KBM-7 (cell line): ENCODE data around the gene SPATA22.
"Not testable (repeated sequence)": the region's sequence is repeated elsewhere in the genome, so short reads cannot be mapped to it uniquely, and the experiment has no call there.

Experiments
- DNase-seq: peaks from one replicate; pipeline ENCODE4 v3.0.0-alpha.2; 2015
- in situ Hi-C: fragments of 300-500 bp; cut with MboI; formaldehyde crosslinking; loops from 2 replicates; pipeline ENCODE4 v1.14.3; 2020; ENCODE audit warnings: low sequenced_read_pairs, low pct_unique_long_range_greater_than_20kb, mixed read lengths

Gene SPATA22

DNA sequence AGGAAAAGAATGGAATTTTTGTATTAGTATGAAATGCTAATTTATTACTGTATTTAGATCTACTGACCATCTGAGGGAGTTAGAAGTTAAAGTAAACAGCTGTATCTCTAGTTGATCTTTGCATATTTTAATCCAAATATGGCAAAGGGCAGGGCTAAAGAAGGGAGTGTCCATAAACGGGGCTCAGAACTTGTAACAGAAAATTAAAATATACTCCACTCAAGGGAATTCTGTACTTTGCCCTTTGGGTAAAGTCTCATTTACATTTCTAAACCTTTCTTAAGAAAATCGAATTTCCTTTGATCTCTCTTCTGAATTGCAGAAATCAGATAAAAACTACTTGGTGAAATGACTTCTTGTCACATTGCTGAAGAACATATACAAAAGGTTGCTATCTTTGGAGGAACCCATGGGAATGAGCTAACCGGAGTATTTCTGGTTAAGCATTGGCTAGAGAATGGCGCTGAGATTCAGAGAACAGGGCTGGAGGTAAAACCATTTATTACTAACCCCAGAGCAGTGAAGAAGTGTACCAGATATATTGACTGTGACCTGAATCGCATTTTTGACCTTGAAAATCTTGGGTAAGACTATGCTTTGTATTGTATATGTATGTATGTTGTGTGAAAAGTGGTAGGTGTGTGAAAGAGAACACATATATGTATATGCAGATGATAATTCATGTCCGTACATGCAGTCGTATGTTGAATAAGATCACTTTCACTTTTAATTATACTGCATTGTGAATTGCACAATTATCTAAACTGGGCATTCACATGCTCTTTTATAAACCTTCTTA lies 4.4 kb upstream of the SPATA22 start, which contains the start of gene ASPA:
ASPA (plus strand) TSS at position 186 of the 799 bp plus-strand sequence; CDS start at position 349, 163 bp downstream.
- DNase-seq, result no peak
- in situ Hi-C loops, result no loop called here

DNA sequence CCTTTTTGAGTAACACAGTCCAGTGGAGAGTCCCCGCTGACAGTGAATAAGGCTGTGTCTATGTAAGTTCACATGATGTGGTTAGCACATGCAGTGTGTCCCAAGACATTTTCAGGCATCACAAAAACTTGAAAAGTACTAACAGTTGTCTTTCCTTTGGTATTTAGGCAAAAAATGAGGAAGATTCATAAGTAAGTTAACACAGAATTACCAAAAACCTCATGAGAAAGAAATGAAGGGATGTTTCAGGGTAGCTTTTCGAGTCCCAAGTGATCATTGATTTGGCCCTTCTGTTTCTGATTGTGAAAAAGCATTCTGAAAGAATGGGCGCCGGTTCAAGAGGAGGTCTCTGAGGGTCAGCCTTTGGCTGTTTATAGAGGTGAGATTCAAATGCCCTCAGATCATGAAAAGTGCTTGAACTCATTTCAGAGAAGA lies 3.6 kb upstream of the SPATA22 start:
- DNase-seq, result no peak
- in situ Hi-C loops, result no loop called here

DNA sequence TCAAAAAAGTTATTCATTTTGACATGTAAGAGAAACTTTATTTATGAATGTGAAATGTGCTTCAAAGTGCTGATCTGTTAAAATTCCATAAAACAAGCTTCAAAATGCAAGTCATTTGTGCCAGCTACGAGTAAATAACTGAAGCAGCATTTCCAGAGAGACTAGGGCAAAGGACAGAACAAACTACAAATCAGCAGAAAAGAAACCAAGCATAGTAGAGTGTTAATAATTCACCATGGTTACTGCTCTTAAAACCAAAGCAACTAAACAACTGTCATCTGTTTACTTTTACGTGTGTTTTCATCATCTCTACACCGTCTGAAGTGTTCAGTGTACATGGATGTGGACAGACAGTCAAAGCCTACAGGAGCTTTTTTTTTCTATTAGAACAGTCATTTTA lies 2.6 kb upstream of the SPATA22 start:
- no peak for DNase-seq
- in situ Hi-C loops, result no loop called here

DNA sequence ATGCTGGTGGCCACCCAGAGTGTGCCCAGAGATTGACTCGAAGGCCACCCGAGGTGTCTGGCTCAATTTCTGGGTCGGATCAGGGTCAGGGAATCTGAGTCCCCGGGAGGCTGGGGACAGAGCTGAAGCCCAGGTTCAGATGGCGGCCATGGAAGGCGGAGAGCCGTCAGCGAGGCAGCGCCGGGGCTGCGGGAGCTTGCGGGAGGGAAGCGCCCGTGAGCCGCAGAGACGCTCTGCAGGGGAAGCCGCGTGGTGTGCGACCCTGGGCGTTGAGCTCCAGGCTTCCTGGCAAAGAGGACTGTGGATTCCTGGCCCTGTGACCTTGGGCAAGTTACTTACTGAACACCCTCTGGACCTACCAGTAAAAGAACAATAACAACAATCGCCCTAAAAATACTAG lies 518 bp upstream of the SPATA22 start:
- no peak for DNase-seq
- in situ Hi-C loops, result no loop called here

DNA sequence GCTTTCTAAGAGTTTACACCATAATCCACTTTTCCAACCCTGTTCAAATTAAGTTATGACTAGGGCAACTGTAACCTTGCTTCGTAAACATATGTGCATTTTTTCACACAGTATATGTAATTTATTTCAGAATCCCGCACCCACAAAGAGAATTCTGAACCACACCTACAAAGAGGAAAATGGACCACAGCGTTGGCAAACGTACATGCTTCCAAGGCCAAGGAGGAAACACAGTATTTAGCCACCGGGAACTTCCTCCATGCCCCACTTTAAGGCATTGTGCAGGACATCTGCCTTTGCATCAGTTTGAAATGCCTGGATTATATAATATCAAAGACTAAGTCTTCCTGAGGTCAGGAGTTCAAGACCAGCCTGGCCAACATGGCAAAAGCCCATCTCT lies 2.1 kb downstream of the SPATA22 start:
- in situ Hi-C loops, result no loop called here

DNA sequence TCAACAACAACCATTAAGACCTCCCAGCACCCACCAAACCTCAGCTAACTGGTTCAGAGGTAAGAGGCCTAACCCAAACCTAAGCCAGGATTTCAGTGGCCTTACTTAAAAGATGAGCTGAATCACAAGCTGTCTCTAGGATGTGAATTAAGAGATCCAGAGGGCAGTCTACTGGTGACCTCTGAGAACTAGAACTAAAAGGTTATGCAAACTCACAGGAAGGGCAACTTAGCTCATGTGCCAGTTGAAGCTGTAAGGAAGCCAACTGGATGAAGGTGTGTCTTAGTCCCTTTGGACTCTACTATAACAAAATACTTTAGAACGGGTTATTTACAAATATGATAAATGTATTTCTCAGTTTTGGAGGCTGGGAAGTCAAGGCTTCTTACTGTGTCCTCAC lies 5.3 kb downstream of the SPATA22 start:
- in situ Hi-C loops, DNase-seq: not testable (repeated sequence)

More for the DNA sequence above, 2.1 kb downstream of the SPATA22 start:
- no peak for DNase-seq

DNA sequence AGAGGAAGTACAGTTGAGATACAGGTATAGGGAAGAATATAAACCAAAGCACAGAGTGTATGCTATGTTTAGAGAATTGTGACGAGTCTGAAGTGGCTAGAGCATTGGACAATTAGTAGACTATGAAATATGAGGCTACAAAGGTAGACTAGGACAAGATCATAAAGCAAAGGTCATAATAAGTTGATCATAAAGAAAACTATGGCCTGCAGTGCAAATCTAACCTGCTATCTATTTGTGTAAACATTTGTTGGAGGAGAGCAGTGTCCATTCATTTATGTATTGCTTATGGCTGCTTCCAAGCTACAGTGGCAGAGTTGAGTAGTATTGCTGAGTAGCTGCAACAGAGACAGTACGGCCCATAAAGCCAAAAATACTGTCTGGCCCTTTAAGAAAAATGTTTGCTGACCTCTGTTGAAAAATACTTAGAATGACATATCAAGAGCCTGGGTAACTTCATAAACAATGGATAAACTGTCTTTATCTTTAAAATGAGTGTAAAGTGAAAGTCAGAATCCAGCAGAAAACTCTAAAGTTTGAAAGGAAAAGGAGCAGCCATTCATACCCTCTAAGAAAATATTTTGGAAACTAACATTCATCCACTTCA lies 23.5 kb downstream of the SPATA22 start:
- no peak for DNase-seq
- in situ Hi-C loops, result no loop called here

DNA sequence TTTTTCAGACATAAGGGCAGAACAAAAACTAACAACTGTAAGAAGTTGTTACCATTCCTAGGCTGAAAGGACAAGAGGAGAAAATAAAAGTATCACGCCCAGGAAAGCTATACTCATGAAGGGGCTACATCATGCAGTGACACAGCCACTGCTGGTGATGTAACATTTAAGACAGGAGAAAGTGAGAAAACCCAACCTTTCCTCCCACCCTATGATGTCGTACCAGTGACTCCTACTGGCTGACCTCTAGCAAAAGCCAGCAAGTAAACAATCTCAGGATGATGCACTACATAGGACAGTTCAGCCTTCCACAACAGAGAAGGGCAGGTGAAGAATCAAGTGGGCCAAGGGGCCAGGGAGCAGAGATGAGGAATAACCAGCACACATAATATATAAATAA lies 24.0 kb downstream of the SPATA22 start:
- peak; percentile 57 for DNase-seq
- in situ Hi-C loops, result no loop called here

DNA sequence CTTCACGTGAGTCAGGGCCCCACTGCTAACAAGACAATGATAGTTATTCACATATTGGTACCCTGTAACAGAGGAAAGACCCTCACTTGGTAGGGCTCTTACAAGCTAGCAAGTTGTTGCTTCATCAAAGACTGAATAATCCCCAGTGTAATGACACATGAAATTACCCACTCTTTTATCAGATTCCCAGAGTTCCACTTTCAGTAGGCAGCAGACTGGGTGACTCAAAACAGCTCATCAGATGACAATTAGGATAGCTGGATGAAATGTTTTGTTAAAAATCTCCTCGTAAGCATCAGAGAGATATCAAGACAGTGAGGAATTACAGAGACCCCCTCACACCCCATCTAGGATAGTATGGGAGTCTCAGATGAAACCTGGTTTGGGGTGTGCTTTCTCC lies 31.2 kb downstream of the SPATA22 start:
- in situ Hi-C loops, result no loop called here
- DNase-seq, result no peak

DNA sequence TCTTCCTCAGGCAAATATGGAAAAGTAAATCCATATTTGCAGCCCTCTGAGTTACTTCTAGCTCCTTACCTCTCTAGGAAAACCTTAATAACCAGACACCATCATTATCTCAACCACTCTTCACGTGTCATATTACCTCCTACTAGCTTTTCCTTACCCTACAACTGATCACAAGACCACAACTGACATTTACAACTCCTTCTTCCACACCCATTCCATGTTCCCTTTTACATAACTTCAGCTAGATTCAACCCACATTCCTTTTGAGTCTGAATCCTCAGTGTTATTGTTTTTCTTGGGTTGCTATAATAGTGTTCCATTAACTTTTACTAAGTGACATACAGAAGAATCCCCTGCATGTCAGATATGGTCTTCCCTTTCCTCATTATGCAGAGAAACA lies 33.3 kb downstream of the SPATA22 start:
- in situ Hi-C loops, result no loop called here
- DNase-seq, result no peak

DNA sequence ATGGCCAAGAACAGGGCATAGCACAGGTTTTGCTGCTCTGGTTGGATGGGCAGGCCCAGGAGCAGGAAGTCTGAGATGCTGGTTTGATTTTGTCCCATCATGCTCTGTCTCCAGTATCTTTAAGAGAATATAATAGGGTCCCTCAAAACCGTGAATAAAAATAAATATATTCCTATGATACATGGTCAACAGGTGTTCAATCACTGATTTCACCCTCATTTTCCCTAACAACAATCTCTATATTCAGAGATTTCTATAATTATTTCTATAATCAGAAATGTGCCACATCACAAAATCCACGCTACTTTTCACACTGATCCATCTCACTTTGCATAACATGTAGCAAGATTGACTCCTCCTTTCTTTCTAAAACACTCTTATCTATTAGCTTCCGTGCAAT lies 37.9 kb downstream of the SPATA22 start, which contains the start of gene OR1E2:
OR1E2 (minus strand) TSS at position 101 of the 400 bp plus-strand sequence; CDS start at position 101, 0 bp downstream.
- DNase-seq, result no peak
- in situ Hi-C loops, result no loop called here

DNA sequence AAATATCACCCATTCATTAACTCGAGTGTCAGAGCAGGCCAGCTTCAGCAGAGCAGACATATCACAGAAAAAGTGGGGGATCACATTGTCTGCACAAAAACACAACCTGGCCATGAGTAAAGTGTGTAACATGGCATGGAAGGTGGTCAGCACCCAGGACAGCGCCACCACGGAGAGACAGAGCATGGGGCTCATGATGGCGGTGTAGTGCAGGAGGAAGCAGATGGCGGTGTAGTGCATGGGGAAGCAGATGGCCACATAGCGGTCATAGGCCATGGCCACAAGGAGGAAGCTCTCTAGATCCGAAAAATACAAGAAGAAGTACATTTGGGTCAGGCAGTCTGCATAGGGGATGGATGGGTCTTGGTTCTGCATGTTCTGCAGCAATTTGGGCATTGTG lies 38.4 kb downstream of the SPATA22 start:
- peak; percentile 84 for DNase-seq
- in situ Hi-C loops, result not testable (repeated sequence)

DNA sequence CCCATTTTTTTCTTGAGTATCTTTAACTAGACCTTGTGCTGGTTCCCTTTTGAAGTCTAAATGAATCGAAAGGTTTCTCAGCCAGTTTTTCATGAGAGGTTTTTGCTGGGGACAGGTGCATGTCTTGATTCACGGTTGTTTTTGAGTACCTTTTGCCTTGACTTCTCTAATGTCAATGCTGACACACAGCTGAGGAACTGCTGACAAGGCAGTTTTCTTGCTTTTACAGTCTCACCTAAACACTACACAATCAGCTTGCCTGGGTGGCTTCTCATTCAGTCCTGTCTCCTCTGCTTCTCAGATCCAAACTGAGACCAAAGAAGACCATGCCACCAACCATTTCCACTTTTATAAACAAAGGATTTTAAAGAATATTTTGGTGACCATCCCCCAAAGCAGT lies 53.4 kb downstream of the SPATA22 start:
- DNase-seq, result no peak
- in situ Hi-C loops, result no loop called here

DNA sequence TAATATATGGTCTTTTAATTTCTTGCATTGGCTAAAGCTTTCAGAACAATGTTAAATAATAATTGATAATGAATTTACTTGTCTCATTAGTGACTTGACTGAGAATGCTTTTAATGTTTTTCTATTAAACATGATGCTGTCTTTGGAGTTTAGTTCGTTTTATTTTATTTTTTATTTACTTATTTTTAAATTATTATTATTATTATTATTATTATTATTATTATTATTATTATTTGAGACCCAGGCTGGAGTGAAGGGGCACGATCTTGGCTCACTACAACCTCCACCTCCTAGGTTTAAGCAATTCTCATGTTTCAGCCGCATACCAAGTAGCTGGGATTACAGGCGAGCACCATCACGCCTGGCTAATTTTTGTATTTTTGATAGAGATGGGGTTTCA lies 56.0 kb downstream of the SPATA22 start:
- DNase-seq, result no peak
- in situ Hi-C loops, result no loop called here

DNA sequence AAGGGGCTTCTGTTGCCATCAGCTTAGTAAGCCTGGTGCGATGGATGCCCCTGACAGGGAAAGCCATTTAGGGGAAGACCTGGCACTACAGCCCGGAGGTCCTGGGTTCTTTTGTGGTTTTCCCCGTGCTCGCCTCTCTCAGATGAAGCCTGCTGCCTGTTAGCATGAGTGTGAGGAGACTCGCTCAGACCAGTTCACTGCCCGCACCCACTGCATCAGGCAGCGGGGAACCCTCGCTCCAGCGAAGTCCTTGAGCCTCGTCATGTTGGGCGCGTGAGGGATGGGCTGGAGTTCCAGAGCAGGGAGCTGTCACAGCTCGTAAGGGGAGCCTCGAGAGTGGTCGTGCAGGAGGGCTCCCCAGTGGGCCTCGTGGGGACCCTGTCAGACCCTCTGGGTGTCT lies 59.4 kb downstream of the SPATA22 start:
- in situ Hi-C loops, DNase-seq: not testable (repeated sequence)

DNA sequence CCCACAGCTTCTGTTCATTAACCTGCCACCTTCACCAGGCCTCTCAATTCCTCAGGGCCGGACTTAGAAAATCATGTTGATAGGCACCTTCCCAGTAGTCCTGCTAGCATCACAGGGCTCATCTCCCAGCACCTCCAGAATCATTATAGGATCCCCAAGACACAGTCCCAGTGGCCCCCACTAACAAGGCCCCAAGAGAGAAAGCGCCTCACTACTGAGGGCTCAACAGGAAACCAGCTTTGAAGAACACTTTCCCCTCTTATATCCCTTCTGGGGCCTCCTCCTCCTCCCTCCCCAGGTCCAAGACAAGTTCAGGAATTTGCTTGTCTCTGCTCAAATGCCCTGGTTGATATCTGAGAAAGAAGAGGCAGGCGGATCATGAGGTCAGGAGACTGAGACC lies 60.5 kb downstream of the SPATA22 start, which contains the start of gene OR3A3:
OR3A3 (plus strand) TSS at position 301 of the 400 bp plus-strand sequence.
- in situ Hi-C loops, result no loop called here
- no peak for DNase-seq

DNA sequence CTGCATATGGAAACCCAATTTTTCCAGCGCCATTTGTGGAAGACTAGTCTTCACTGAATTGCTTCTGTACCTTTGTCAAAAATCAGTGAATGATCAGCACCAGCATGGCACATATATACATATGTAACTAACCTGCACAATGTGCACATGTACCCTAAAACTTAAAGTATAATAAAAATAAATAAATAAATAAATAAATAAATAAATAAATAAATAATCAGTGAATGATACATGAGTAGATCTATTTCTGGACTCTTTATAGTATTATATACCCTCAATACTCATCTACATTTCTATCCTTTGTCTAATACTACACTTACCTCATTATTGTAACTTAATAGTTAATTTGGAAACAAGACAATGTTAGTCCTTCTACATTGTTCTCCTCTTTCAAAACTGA lies 67.8 kb downstream of the SPATA22 start:
- DNase-seq, in situ Hi-C loops: not testable (repeated sequence)

DNA sequence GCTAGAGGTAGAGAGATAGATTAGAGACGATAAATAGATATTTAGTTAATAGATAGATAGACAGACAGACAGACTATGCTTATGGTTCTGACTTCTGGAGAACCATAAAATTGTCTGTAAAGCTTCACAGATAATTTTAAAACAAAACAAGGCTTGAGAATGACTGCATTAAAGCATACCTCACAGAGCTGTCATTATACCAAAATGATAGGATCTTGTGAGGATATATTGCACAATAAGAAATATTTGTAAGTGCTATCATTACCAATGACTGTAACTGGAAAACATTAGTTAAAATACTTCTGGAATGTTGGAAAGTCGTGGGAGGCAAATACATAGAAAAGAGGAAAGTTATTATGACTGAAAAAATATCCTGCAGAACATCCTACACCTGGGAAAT lies 69.8 kb downstream of the SPATA22 start:
- in situ Hi-C loops, result no loop called here
- DNase-seq, result no peak

DNA sequence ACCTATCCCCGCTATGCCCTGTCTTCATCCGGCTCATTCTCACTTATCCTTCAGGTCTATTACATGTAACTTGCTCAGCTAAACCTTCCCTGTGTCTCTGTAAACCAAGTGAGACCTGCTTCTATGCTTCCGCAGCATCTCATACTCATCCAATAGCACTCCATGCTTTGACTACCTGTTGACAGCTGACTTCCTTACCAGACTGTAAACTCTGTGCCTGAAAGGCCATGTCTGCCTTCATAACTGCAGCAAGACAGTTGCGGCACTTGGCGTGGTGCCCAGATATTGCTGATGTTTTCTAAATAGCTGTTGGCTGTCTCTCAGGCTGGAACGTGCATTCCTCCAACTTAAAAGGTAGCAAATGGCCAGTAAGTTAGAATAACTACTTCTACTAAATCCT lies 71.6 kb downstream of the SPATA22 start:
- in situ Hi-C loops, result no loop called here
- DNase-seq, result no peak

DNA sequence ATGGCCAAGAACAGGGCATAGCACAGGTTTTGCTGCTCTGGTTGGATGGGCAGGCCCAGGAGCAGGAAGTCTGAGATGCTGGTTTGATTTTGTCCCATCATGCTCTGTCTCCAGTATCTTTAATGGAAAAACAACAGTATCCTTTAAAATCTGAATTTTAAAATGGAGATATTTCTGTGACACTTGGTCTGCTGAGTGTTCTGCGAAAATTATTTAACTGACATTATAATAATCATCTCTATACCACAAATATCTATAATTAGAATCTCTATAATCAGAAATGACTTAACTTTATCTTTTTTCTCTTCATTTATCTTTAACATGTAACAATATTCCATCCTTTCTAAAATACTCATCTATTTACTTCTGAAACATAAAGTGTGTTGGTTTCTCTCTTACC lies 73.3 kb downstream of the SPATA22 start, which contains the start of gene OR1E1:
OR1E1 (minus strand) TSS at position 101 of the 400 bp plus-strand sequence; CDS start at position 101, 0 bp downstream.
- DNase-seq, result no peak
- in situ Hi-C loops, result no loop called here
